ENCODE data around the gene C7orf25.

- TF ChIP-seq, protein P1, sequence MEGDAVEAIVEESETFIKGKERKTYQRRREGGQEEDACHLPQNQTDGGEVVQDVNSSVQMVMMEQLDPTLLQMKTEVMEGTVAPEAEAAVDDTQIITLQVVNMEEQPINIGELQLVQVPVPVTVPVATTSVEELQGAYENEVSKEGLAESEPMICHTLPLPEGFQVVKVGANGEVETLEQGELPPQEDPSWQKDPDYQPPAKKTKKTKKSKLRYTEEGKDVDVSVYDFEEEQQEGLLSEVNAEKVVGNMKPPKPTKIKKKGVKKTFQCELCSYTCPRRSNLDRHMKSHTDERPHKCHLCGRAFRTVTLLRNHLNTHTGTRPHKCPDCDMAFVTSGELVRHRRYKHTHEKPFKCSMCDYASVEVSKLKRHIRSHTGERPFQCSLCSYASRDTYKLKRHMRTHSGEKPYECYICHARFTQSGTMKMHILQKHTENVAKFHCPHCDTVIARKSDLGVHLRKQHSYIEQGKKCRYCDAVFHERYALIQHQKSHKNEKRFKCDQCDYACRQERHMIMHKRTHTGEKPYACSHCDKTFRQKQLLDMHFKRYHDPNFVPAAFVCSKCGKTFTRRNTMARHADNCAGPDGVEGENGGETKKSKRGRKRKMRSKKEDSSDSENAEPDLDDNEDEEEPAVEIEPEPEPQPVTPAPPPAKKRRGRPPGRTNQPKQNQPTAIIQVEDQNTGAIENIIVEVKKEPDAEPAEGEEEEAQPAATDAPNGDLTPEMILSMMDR (conservative IDR thresholded peaks at IDR 0.05), result no peak
- no peak for TF ChIP-seq ZFX (IDR thresholded peaks at IDR 0.05)
Measured at GRCh38 chr7:42893346-42894240, 18.3 kb downstream of the C7orf25 start.
